GM19239 (cell line): ENCODE results near the gene CAMSAP2.

ENCODE experiments used
- DNase-seq: peaks from one replicate; pipeline ENCODE4 v3.0.0; 2011; ENCODE audit warnings: low spot score; ENCODE audit not compliant: insufficient read length
- FAIRE-seq: peaks from 2 replicates; lab custom pipeline; 2011; peaks lifted over from hg19 to GRCh38; lab: Jason Lieb, UNC

CAMSAP2 gene

GRCh38 chr1:200909757-200910239 is 171.1 kb downstream of the CAMSAP2 start:
- peak; percentile 88 for FAIRE-seq
- peak; percentile 44 for DNase-seq
